OCI-LY7 (cell line): Measurements from ENCODE around the gene NINJ2.

Source experiments
- EZH2phosphoT487 ChIP-seq: fragments of 200-600 bp; sonication (generic); IDR thresholded peaks from 2 replicates; pipeline ENCODE4 v1.6.1; 2018; ENCODE audit warnings: low read depth, borderline replicate concordance, mild to moderate bottlenecking, mixed run types, antibody characterized with exemption, low read length, moderate library complexity, mixed read lengths
- TF ChIP-seq, protein P1 (sequence below): fragments of 200-600 bp; sonication (generic); conservative IDR thresholded peaks from 2 replicates; pipeline ENCODE4 v1.5.1; 2014; ENCODE audit warnings: mild to moderate bottlenecking, antibody characterized with exemption, low read length, moderate library complexity, mixed read lengths

DNA sequence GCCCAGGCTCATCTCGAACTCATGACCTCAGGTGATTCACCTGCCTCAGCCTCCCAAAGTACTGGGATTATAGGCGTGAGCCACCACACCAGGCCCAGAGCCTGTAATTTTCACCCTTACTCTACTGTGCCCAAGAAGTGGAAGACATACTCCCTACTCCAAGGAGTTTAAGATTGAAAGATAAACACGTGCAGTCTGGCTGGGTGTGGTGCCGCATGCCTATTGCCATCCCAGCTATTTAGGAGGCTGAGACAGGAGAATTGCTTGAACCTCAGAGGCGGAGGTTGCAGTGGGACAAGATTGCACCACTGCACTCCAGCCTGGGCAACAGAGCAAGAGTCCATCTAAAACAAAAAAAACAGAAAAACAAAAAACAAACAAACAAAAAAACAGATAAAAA, 90.0 kb downstream of the NINJ2 start:
- TF ChIP-seq, protein P1, sequence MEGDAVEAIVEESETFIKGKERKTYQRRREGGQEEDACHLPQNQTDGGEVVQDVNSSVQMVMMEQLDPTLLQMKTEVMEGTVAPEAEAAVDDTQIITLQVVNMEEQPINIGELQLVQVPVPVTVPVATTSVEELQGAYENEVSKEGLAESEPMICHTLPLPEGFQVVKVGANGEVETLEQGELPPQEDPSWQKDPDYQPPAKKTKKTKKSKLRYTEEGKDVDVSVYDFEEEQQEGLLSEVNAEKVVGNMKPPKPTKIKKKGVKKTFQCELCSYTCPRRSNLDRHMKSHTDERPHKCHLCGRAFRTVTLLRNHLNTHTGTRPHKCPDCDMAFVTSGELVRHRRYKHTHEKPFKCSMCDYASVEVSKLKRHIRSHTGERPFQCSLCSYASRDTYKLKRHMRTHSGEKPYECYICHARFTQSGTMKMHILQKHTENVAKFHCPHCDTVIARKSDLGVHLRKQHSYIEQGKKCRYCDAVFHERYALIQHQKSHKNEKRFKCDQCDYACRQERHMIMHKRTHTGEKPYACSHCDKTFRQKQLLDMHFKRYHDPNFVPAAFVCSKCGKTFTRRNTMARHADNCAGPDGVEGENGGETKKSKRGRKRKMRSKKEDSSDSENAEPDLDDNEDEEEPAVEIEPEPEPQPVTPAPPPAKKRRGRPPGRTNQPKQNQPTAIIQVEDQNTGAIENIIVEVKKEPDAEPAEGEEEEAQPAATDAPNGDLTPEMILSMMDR: no peak
- no peak for TF ChIP-seq EZH2phosphoT487
